ENCODE data around the gene ISCA1. TPM values are rescaled to one million over a fixed set of nuclear protein-coding genes. Genes with fewer than 3 reads are reported as not detected.

Gene ISCA1
- total and polyA plus RNA-seq, 2 donors (not counting 3 experiments of a cell fraction or from before 2014, with no cell fraction given) = 14.2 to 22.2 TPM

DNA sequence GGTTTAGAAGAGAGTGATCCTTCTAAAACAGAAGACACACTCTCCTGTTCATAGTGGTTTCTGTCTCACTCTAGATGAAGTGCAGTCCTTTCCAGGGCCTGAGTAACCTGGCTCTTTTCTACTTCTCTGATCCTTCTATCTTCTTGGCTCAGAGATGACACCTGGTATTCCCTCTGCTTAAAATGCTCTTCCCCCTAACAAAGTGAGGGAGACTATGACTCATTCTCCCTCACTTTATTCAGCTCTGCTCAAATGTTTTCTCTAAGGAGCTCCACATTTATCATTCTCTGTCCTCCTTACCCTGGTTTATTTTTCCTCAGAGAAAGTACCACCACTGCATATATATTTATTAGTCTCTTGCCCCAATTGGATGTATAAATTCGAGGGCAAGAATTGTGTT lies 47.3 kb upstream of the ISCA1 start:
- Histone ChIP-seq H3K9me3 (replicated peaks; ENCODE audit: control insufficient read depth, insufficient read depth, low read length) (no peaks in the 10 kb centered on the region), H3K4me2 (ENCODE audit: insufficient read depth, low read length) (no peak overlapping the region), H4K20me1 (replicated peaks; ENCODE audit: control insufficient read depth, extremely low read depth, insufficient read depth, low read length) (no peaks in the 10 kb centered on the region), H3K9me1 (replicated peaks; ENCODE audit: control insufficient read depth, extremely low read depth, insufficient read depth, low read length) (no peaks in the 10 kb centered on the region), H3K4me1 (ENCODE audit: control insufficient read depth, extremely low read depth, insufficient read depth, low read length) (no peaks in the 10 kb centered on the region), H3K4me3 (replicated peaks in 1 of 3; ENCODE audit: insufficient read depth in 1 of 3, low read depth in 1 of 3, low read length in 3 of 3) (no peak overlapping the region), H3K79me2 (ENCODE audit: control insufficient read depth, insufficient read depth, low read length) (no peaks in the 10 kb centered on the region), H3K9ac (replicated peaks; ENCODE audit: extremely low read depth, insufficient read depth, low read length) (no peak overlapping the region), H3K27ac (ENCODE audit: insufficient read depth, low read depth, low read length) (no peak overlapping the region), H3K36me3 (ENCODE audit: control insufficient read depth in 2 of 2, extremely low read depth in 1 of 2, insufficient read depth in 2 of 2, low read length in 2 of 2) (peaks cover 7 to 10% of the 10 kb centered on the region in 2 experiments), H2AFZ (ENCODE audit: low read depth, low read length) (no peak overlapping the region), H3K27me3 (ENCODE audit: control insufficient read depth in 2 of 2, insufficient read depth in 2 of 2, low read length in 2 of 2) (no peaks in the 10 kb centered on the region)
- CTCF ChIA-PET = interaction anchor here (1.5 kb wide), 1 partner anchor 127 kb away, joined by 3 read pairs; no protein-coding TSS in a partner anchor
- no peak for DNase-seq (ENCODE audit: low read depth, low spot score)
- no peak for TF ChIP-seq FOS (IDR thresholded peaks at IDR 0.05; ENCODE audit: borderline replicate concordance, insufficient read depth, low read length)
- TF ChIP-seq, protein P1, sequence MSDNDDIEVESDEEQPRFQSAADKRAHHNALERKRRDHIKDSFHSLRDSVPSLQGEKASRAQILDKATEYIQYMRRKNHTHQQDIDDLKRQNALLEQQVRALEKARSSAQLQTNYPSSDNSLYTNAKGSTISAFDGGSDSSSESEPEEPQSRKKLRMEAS (IDR thresholded peaks at IDR 0.05; ENCODE audit: insufficient read depth, insufficient read length) = no peak
- no peak for TF ChIP-seq POLR2AphosphoS5 (IDR thresholded peaks at IDR 0.05; ENCODE audit: insufficient read depth, low read depth, low read length)
- TF ChIP-seq, protein P2, sequence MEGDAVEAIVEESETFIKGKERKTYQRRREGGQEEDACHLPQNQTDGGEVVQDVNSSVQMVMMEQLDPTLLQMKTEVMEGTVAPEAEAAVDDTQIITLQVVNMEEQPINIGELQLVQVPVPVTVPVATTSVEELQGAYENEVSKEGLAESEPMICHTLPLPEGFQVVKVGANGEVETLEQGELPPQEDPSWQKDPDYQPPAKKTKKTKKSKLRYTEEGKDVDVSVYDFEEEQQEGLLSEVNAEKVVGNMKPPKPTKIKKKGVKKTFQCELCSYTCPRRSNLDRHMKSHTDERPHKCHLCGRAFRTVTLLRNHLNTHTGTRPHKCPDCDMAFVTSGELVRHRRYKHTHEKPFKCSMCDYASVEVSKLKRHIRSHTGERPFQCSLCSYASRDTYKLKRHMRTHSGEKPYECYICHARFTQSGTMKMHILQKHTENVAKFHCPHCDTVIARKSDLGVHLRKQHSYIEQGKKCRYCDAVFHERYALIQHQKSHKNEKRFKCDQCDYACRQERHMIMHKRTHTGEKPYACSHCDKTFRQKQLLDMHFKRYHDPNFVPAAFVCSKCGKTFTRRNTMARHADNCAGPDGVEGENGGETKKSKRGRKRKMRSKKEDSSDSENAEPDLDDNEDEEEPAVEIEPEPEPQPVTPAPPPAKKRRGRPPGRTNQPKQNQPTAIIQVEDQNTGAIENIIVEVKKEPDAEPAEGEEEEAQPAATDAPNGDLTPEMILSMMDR (IDR thresholded peaks at IDR 0.05; ENCODE audit: extremely low read depth in 1 of 2, insufficient read depth in 1 of 2, low read depth in 1 of 2, low read length in 2 of 2) = no peak
- no peak for TF ChIP-seq JUN (IDR thresholded peaks at IDR 0.05; ENCODE audit: borderline replicate concordance, insufficient read depth, insufficient read length, low read depth)
- no peak for TF ChIP-seq EZH2 (IDR thresholded peaks at IDR 0.05; ENCODE audit: borderline replicate concordance, low read depth, low read length, severe bottlenecking)
- no peak for TF ChIP-seq MYC (IDR thresholded peaks at IDR 0.05; ENCODE audit: low read depth, low read length)
- TF ChIP-seq POLR2A (IDR thresholded peaks at IDR 0.05; ENCODE audit: low read depth, low read length) = no peak
- TF ChIP-seq GATA2 (IDR thresholded peaks at IDR 0.05; ENCODE audit: insufficient read depth, insufficient read length, low read depth, low read length) = no peak
- intact Hi-C loops (cut with micrococcal nuclease) = no loop called here
- dilution Hi-C loops (cut with MboI; ENCODE audit: extremely low pct_ligation_motif_present, low sequenced_read_pairs) = no loop called here
- no peak for FAIRE-seq
- no TSS peak for BruUV-seq (replicated peaks)
- POLR2A ChIA-PET = no interaction called here
